GM15510 (cell line): ENCODE measurements around the gene MUC13.

Experiments used
- POLR2A ChIP-seq: IDR thresholded peaks from 3 replicates; pipeline ENCODE4 v1.6.1; 2011; ENCODE audit warnings: borderline replicate concordance; ENCODE audit not compliant: insufficient read length; ENCODE audit errors: extremely low read depth

The MUC13 gene

DNA sequence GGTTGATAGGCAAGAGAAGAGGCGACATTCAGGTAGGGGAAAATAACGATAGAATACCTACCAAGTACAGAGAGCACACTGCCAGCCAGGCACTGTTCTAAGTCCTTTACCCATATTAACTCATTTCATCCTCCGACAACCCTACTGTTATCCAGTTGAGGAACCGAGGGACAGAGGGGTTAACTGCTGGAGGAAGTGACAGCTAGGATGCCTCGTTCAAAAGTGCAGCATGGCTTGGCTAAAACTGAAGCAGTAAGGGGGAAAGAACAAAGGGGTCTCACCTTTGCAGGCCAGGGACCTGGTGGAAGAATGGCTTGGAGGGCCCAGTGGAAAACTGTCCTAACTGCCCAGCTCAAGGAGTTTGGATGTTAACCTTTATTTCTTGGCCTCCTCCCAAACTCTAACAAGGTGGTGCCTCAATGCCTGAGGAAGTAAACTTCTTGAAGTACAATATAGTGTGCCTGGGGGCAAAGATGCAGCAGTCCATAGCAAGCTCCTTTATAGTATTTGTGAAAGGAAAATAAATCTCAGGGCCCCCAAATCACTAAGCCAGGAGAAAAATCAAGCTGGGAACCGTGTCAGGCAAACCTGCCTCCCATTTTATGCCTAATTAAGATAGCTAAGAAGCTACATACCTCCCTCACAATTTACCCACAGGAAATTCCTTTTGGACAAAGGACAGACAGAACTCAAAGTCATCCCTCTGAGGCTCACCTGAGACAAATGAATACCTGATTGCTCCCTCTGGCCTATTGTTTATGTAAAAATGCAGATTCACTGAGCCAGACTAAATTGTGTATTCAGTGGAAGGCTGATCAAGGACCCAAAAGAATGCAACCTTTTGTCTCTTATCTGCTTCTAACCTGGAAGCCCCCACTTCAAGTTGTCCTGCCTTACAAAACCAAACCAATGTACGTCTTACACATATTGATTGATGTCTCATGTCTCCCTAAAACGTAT, 45.8 kb downstream of the MUC13 start:
- TF ChIP-seq POLR2A = no peak

DNA sequence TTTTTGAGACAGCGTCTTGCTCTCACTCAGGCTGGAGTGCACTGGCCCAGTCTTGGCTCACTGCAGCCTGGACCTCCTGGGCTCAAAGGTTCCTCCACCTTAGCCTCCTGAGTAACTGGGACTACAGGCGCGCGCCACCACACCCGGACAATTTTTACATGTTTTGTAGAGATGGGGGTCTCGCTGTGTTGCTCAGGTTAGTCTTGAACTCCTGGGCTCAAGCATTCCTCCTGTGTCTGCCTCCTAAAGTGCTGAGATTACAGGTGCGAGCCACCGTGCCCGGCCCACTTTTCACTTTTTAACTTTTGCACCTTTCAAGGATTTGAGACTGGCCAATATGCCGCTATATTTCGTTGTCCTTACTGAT, 46.6 kb downstream of the MUC13 start:
- TF ChIP-seq POLR2A = no peak

DNA sequence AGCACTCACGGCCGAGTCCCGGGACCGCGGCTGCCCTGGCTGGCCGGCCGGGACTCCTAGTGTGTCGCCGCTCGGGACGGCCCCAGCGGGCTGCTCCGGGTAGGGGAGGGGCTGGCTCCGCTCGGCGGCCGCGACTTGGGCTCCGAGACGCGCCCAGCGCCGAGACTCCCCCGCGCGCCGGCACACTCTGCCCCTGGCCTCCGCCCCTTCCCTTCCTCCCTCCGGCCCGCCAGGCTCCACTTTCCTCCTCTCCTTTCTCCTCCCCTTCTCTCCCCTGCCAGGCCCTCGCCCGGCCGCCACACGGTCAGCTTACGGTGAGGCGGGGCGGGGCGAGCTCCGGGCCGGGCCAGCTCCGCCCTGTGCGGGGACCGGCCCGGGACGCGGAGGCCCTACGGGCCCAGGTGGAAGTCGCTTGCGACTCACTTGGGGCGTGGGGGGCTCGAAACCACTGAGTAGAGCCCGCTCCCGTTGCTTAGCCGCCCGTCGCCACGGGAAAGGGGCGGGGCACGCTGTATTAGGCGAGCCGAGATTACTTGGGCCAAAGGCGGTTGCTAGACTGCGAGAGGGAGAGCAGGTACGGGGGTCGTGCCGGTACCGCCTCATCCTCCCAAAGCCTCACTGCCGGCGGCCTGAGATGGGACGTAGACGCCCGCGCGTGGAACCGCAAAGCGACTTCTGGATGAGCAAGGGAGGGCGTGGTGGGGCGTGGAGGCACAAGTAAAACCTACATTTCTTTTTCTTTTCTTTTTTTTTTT, 47.2 kb downstream of the MUC13 start, which contains the start of gene ITGB5:
TSS of gene ITGB5 (minus strand) at position 189 of the 755 bp plus-strand sequence. CDS start 365 bp downstream, outside the sequence.
- TF ChIP-seq POLR2A = no peak

DNA sequence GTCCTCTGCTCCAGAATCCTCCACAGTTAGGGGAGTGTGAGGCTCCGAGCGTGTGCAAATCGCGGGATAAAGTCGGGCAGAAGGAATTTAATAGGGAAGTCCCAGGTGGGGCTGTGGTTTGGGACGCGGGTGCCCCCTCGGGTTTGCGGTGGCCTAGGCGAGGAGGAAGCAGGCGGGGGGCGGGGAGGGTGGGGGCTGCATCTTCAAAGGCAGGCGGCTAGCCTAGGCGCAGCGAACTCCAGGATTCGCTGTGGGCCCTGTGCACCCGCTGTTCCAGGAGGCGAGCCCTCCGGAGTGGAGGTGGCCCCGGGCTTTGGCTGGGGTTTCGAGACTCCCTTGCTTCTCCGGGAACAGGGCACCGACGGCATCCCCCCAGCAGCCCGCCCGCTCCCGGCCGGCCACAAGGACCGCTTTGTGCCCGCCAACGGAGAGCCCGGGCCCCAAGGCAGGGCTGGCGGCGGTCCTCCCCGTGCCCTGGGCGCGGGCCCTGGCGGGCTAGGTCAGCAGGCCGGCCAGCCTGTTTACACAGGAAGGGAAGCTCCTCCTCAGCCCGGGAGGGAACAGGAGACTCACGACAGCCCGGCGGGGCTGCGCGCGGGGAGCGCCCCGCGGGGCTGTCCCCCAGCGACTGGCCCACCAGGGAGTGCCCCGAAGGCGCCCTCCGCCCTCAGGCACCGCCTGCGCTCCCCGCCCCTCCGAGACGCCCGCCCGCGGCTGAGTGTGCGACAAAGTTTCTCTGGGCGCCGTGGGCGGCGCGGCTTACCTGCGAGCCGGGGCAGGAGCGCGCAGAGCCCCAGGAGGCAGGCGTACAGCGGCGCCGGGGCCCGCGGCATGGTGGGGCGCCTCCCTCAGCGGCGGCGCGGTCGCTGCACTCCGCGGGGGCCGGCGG, 48.1 kb downstream of the MUC13 start:
- TF ChIP-seq POLR2A = no peak

DNA sequence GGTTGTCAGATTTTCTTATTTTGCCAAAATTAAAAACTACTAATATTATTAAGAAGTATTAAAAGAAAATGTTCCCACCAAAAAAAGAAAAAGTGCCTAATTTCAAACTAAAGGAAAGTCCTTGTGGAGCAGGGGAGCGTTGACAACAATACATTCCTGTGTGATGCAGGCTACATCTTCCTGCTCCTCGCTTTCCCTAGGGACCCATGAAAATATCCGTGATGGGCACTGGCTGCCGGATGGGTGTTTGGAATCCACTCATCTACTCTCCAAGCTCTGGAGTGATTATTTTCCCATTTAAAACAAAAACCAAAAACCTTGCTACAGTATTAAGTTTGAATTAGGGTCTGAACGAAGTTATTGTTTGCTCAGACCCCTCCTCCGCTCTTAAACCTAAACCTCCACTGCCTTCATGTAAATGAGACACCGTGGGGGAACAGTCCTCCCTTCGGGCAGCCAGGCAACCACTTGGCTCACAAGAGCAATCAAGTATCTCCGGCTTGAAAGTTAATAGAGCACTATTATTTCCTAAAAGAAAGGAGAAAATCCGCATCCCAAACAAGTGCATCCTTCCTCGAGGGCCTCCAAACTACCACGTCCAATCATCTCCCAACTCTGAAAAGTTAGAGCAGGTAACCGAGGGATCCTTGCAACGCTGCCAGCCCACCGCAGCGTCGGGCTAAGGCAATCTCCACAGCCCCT, 48.9 kb downstream of the MUC13 start:
- no peak for TF ChIP-seq POLR2A

DNA sequence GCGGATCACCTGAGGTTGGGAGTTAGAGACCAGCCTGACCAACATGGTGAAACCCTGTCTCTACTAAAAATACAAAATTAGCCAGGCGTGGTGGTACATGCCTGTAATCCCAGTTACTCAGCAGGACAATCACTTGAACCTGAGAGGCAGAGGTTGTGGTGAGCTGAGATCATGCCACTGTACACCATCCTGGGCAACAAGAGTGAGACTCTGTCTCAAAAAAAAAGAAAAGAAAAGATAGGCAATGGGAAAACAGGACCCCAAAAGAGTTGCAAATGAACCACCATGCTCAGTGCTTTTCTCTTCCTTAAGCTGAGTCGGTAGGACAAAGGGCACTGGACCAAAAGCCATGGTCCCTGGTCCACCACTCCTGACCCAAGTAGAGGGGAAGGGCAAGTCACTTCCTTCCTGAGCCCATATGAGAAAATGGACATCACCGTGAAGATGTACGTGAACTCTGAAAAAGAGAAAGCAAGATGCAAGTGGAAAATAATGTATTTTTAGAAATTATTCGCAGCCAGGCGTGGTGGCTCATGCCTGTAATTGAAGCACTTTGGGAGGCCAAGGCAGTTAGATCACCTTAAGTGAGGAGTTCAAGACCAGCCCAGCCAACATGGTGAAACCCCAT, 50.0 kb downstream of the MUC13 start:
- TF ChIP-seq POLR2A = no peak

DNA sequence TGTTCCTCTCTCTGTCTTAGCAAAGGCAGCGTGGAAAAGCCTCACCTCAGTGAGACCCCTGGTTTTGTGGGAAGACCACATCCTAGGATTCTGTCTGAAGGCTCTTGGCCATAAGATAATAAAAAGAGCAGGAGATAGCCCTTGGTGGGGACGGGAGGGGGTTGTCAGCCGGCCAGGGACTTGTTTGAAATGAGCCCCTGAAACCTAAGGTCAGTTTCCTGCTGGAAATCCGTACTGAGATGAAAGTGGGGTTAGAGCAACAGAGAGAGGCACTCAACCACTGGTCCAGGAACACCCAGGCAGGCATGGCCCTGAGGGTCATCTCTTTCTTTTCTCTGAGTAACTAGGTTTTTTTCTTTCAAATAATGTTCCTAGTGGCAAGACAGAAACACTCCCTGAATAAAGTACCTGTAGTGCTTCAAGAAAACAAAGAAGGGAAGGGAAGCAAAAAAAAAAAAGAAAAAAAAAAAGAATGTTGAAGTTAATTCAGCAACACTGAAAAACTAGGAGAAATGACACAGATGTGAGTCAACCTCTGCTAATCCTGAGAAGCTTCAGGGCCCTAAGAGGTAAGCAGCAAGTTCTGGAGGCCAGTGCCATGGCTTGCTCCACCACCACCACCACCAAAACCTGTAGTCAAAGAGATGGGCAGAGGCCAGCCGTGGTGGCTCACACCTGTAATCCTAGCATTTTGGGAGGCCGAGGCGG, 50.6 kb downstream of the MUC13 start:
- no peak for TF ChIP-seq POLR2A

DNA sequence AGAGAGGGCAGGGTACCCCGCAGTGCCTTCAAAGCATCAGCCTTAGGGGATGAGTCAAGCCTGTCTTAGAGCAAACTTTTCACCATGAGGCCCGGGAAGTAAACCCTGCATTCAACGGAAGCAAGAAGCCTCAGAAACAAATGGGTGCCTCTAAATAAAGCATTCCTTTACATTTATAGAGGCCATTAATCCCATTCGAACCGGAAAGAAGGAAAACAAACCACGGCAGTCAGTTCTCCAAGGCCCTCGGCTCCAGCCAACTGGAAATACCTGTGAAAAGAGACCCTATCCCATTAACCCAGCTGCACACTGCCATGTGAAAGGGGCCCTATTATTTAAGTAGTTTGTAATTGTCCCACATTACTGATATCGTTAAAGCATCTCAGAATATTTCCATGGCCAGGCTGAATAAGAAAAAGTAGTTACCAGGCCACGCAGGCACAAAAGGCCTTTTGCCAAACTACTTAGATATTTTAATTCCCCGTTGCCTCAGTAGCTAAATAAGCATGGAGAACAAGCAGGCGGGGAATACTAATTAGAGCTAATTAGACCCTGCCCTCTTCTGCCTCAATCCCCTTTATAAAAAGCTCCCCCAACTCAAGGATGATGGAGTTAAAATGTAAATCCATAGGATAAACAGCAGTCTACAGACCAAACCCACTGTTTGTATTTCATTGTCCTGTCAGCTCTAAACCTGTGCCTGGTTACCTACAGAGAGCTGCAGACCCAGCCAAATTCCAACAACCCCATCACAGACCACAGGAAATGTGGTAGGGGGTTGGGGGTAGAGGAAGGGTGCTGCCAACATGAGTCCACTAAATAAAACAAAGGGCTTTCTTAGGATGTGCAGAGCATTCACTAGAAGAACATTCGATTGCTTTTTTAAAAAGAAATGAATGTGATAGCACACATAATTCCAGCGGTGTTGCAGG, 51.5 kb downstream of the MUC13 start:
- TF ChIP-seq POLR2A = no peak

DNA sequence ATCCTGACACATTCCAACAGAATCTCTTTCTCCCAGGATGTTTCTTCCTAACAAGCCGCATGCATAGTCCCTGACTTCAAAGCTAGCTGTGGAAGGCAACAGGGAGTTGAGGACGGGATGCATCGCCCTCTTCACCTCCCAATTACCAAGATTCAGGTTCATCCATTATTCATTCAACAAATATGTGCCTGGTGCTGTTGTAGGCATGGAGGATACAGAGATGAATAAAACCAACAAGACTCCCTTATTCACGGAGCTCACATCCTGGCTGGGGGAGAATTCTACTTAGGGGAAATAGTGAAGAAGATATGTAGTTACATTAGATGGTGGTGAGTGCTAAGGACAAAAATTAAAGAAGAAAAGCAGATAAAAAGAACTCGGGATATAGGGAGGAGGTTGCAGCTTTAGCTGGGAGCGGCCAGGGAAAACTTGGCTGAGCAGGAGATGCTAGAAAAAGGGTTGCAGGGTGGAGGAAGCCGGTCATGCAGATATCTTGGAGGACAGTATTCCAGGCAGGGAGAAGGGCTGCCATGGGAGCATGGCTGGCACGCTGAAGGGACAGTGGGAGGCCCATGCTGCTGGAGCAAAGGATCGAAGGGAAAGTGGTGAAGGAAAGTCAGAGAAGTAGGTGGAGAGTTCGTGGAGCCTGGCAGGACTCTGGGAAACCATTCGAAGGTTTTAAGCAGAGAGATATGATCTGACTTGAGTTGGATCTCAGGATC, 52.4 kb downstream of the MUC13 start:
- no peak for TF ChIP-seq POLR2A

DNA sequence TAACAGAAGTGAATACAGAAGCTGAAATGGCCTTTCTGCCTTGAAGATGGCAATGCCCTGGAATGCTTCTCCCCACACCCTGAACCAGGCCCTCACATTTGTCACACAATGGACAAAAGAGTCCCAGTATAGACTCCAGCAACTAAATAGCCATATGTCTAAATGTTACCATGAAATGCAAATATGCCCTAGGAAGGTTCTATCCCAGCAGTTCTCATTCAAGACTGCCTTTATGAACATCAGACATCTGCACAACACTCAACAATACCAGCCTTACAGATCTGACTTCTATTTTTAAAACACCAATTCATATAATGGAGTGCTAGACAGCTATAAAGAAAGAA, 55.2 kb downstream of the MUC13 start:
- TF ChIP-seq POLR2A = no peak

DNA sequence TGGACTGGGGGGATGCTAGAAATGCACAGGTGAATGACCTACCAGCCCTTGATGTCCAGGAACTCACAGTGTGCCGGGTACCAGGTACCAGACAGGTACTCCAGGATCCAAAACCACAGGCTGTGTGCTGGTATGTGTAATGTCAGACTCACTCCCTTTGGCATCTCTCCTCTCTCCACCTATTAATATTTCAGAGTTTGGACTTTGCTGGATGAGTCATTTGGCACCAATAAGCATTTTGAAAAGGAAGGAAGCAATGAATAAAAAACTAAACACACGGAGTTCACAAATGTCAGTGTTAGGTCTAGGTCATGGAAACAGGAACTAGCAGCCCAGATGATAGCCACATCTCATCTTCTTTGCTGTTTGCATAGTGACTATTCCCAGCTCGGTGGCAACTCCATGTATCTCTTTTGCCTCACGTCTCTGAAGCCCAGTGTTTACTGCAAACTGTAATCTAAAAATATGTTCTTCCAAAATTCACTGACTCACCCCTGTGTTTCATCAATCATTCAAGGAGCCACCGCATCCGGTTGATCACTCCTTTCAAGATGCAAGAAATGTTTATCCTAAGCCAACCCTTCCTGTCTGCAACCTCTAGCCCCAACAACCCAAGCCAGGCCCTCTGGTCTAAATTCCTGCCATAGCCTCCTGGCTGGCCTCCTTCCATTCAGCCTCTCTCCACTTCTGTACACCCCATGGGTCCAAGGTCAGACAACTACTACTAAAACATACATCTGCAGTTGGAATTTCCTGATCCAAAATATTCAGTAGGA, 55.8 kb downstream of the MUC13 start:
- no peak for TF ChIP-seq POLR2A
